B cell (primary cell): ENCODE data around the gene RNF224. TPM values are rescaled to one million over a fixed set of nuclear protein-coding genes. Genes with fewer than 3 reads are reported as not detected.

ENCODE experiments used
- ATAC-seq: fragments of 200-7000 bp; cut with Tn5 transposase; one replicate; pipeline ENCODE4 v1.10.0; 2021; ENCODE audit warnings: low read depth, mild to moderate bottlenecking, moderate number of reproducible peaks, moderate library complexity
- CTCF ChIA-PET: fragments of 350-600 bp; sonication (Branson Sonifier 250); formaldehyde crosslinking; loops from one replicate; lab custom pipeline; 2021; ENCODE audit warnings: antibody characterized with exemption, inconsistent platforms; lab: Charles Lee
- POLR2A ChIA-PET: fragments of 350-600 bp; sonication (Branson Sonifier 250); formaldehyde crosslinking; loops from one replicate; lab custom pipeline; 2021; ENCODE audit warnings: antibody characterized with exemption; lab: Charles Lee
- DNase-seq: peaks from one replicate; pipeline ENCODE4 v3.0.0; 2013
- H2AFZ ChIP-seq: 2 replicates; pipeline ENCODE4 v1.6.1; 2012; ENCODE audit warnings: mild to moderate bottlenecking, low read depth, low read length; ENCODE audit not compliant: insufficient read depth, poor library complexity, severe bottlenecking
- H3K27ac ChIP-seq, 2 donors: 1 replicate in 1 of 2; 2 replicates in 1 of 2; pipeline ENCODE4 v1.5.1; 2012 to 2013; ENCODE audit warnings: low read length in 2 of 2, mild to moderate bottlenecking in 2 of 2, moderate library complexity in 1 of 2
- H3K27me3 ChIP-seq, 4 experiments: fragments of 200-600 bp in 1 of 4; sonication (generic) in 1 of 4; replicated peaks in 1 of 4; 1 replicate in 2 of 4; 2 replicates in 2 of 4; pipeline versions ENCODE4 v1.6.1 to v1.7.0; 2013 to 2016; ENCODE audit warnings: low read length in 3 of 4, mild to moderate bottlenecking in 2 of 4, mixed read lengths in 1 of 4, moderate library complexity in 1 of 4; ENCODE audit not compliant: insufficient read depth in 4 of 4, control insufficient read depth in 3 of 4; ENCODE audit errors: control extremely low read depth in 1 of 4
- H3K36me3 ChIP-seq, 2 experiments: replicated peaks in 1 of 2; 1 replicate in 1 of 2; 2 replicates in 1 of 2; pipeline versions ENCODE4 v1.6.1 to v1.7.1; 2013; ENCODE audit warnings: low read length in 1 of 2; ENCODE audit not compliant: insufficient read depth in 2 of 2, control insufficient read depth in 1 of 2; ENCODE audit errors: control extremely low read depth in 1 of 2, extremely low read depth in 1 of 2
- H3K4me1 ChIP-seq, 2 donors: fragments of 200-600 bp in 1 of 2; sonication (generic) in 1 of 2; 1 replicate in 1 of 2; 2 replicates in 1 of 2; pipeline versions ENCODE4 v1.5.1 to v1.6.1; 2013 to 2017; ENCODE audit warnings: low read length in 2 of 2; ENCODE audit not compliant: control insufficient read depth in 2 of 2, insufficient read depth in 2 of 2
- H3K4me2 ChIP-seq: replicated peaks from 2 replicates; pipeline ENCODE3; 2012; ENCODE audit warnings: mild to moderate bottlenecking, low read depth, low read length; ENCODE audit not compliant: poor library complexity, severe bottlenecking
- H3K4me3 ChIP-seq, 5 experiments: fragments of 200-600 bp in 1 of 5; sonication (generic) in 1 of 5; 1 replicate in 3 of 5; 2 replicates in 2 of 5; pipeline versions ENCODE4 v1.5.1 to v1.7.0; 2011 to 2016; ENCODE audit warnings: low read length in 4 of 5, mild to moderate bottlenecking in 4 of 5, low read depth in 2 of 5, control low read depth in 1 of 5, moderate library complexity in 1 of 5; ENCODE audit not compliant: insufficient read depth in 1 of 5; ENCODE audit errors: control extremely low read depth in 1 of 5, extremely low read depth in 1 of 5
- H3K79me2 ChIP-seq: fragments of 200-600 bp; sonication (generic); one replicate; pipeline ENCODE4 v1.6.0; 2016; ENCODE audit warnings: low read length; ENCODE audit not compliant: control insufficient read depth, insufficient read depth
- H3K9ac ChIP-seq: fragments of 200-600 bp; sonication (generic); 2 replicates; pipeline ENCODE4 v1.6.1; 2017; ENCODE audit warnings: mild to moderate bottlenecking, low read length, moderate library complexity
- H3K9me3 ChIP-seq, 3 donors: one replicate each; pipeline versions ENCODE4 v1.6.1 to v1.7.1; 2013; ENCODE audit warnings: low read length in 2 of 3; ENCODE audit not compliant: control insufficient read depth in 2 of 3, insufficient read depth in 1 of 3; ENCODE audit errors: control extremely low read depth in 1 of 3
- H4K20me1 ChIP-seq: 2 replicates; pipeline ENCODE4 v1.6.0; 2012; ENCODE audit warnings: mild to moderate bottlenecking, low read length; ENCODE audit not compliant: insufficient read depth, control insufficient read depth, poor library complexity, severe bottlenecking
- H3K27ac Mint-ChIP-seq: one replicate; pipeline ENCODE4 v1.8.0; 2021; ENCODE audit warnings: mixed read lengths
- H3K27me3 Mint-ChIP-seq: one replicate; pipeline ENCODE4 v1.8.0; 2021; ENCODE audit warnings: mixed read lengths
- H3K4me1 Mint-ChIP-seq: one replicate; pipeline ENCODE4 v1.8.0; 2021; ENCODE audit warnings: mixed read lengths
- H3K4me3 Mint-ChIP-seq: one replicate; pipeline ENCODE4 v1.8.0; 2021; ENCODE audit warnings: mixed read lengths
- H3K9me3 Mint-ChIP-seq: one replicate; pipeline ENCODE4 v1.8.0; 2022; ENCODE audit warnings: mixed read lengths; ENCODE audit not compliant: insufficient read depth
- CTCF ChIP-seq: fragments of 200-600 bp; IDR thresholded peaks from one replicate; pipeline ENCODE4 v1.8.0; 2022; ENCODE audit warnings: antibody characterized with exemption, mild to moderate bottlenecking
- EZH2 ChIP-seq: IDR thresholded peaks from 2 replicates; pipeline ENCODE4 v1.6.1; 2012; ENCODE audit warnings: borderline replicate concordance, low read depth, mild to moderate bottlenecking, moderate library complexity, low read length; ENCODE audit not compliant: insufficient read depth, poor library complexity, severe bottlenecking
- WGBS: methylation state at CpG from one replicate; pipeline ENCODE4 v1.1.5; 2013; ENCODE audit warnings: missing lambda C conversion rate; ENCODE audit not compliant: insufficient coverage; 5-methylcytosine and 5-hydroxymethylcytosine counted together
- intact Hi-C: fragments of 100-400 bp; cut with micrococcal nuclease; formaldehyde crosslinking; loops from one replicate; pipeline ENCODE4 v1.10.0; 2022
- polyA plus RNA-seq: library from polyadenylated mRNA; depleted of rRNA; stranded (reverse); fragments of >200 nt; gene quantifications from 2 replicates; pipeline ENCODE4 v1.2.3, GENCODE V29; 2012
- total RNA-seq, 2 donors: library from RNA; stranded (reverse); fragments of 120-200 nt in 1 of 2; gene quantifications; 1 replicate in 1 of 2; 2 replicates in 1 of 2; pipeline versions ENCODE4 v1.2.3 to v1.2.4, GENCODE V29; 2013 to 2022

Gene RNF224
- total and polyA plus RNA-seq, 2 donors (not counting 1 experiment from before 2014, with no cell fraction given): not detected

GRCh38 chr9:137204731-137205125 is 22.6 kb upstream of the RNF224 start:
- peak overlapping the region; percentile 88 for H2AFZ ChIP-seq
- no peak for DNase-seq
- H3K4me1 Mint-ChIP-seq: peaks cover 46% of the 10 kb centered on the region

More at GRCh38 chr9:137204731-137205125, 22.6 kb upstream of the RNF224 start:
- peak overlapping the region; percentile 85 for H3K4me2 ChIP-seq
- POLR2A ChIA-PET: interaction anchor here (0.5 to 2.1 kb wide), 3 partner anchors 16 to 35 kb away, joined by 3 to 10 read pairs (median 4); partner anchors contain the start of genes ANAPC2, RNF208 and SSNA1
- WGBS: 21% methylated on average over 21 of the region's 21 CpGs
- peak overlapping the region; percentile 55 to 96 (median 86) for H3K4me3 ChIP-seq
- peaks cover 0 to 5% of the 10 kb centered on the region in 2 experiments for H3K36me3 ChIP-seq
- intact Hi-C loops: loop anchor here (1.0 to 10.0 kb wide), 4 partner anchors 16 to 320 kb away; partner anchors contain the start of genes ANAPC2, SSNA1 and TRAF2
- ATAC-seq: no peak
- peak overlapping the region; percentile 93 for H3K4me3 Mint-ChIP-seq
- H3K27me3 Mint-ChIP-seq: no peaks in the 10 kb centered on the region
- H3K27me3 ChIP-seq: no peaks in the 10 kb centered on the region
- peaks cover 38 to 51% of the 10 kb centered on the region in 2 donors for H3K4me1 ChIP-seq
- TF ChIP-seq EZH2 (no peak), CTCF (no peak)
- peak overlapping the region; percentile 73 to 89 for H3K27ac ChIP-seq
- peaks cover 43% of the 10 kb centered on the region for H4K20me1 ChIP-seq
- peak overlapping the region; percentile 90 for H3K27ac Mint-ChIP-seq
- H3K9ac ChIP-seq: peak overlapping the region; percentile 84
- H3K9me3 Mint-ChIP-seq: no peaks in the 10 kb centered on the region
- H3K79me2 ChIP-seq: peaks cover 62% of the 10 kb centered on the region
- CTCF ChIA-PET: interaction anchor here (0.6 to 1.6 kb wide), 3 partner anchors 14 to 23 kb away, joined by 3 to 7 read pairs (median 4); partner anchors contain the start of gene RNF224
- no peaks in the 10 kb centered on the region for H3K9me3 ChIP-seq
